Common myeloid progenitor, CD34-positive (primary cell): ENCODE results near the gene ZNF710.

Experiments used
- CTCF ChIA-PET: fragments of 350-600 bp; sonication (Branson Sonifier 250); formaldehyde crosslinking; loops from one replicate; lab custom pipeline; 2021; ENCODE audit warnings: antibody characterized with exemption; lab: Charles Lee
- POLR2A ChIA-PET: fragments of 350-600 bp; sonication (Branson Sonifier 250); formaldehyde crosslinking; loops from one replicate; lab custom pipeline; 2021; ENCODE audit warnings: antibody characterized with exemption; lab: Charles Lee
- DNase-seq, 3 donors: peaks; one replicate each; pipeline versions ENCODE4 v3.0.0 to v3.0.0-alpha.2; 2013
- H3K27ac ChIP-seq, 2 experiments: 1 replicate in 1 of 2; 2 replicates in 1 of 2; pipeline ENCODE4 v1.7.0; 2013; ENCODE audit warnings: inconsistent platforms in 2 of 2, low read length in 2 of 2, mild to moderate bottlenecking in 2 of 2, low read depth in 1 of 2, moderate library complexity in 1 of 2; ENCODE audit not compliant: severe bottlenecking in 2 of 2, insufficient read depth in 1 of 2, poor library complexity in 1 of 2
- H3K27me3 ChIP-seq, 5 experiments: replicated peaks in 2 of 5; 1 replicate in 3 of 5; 2 replicates in 2 of 5; pipeline versions ENCODE4 v1.6.1 to v1.7.0; 2013; ENCODE audit warnings: low read length in 4 of 5, mild to moderate bottlenecking in 2 of 5, moderate library complexity in 2 of 5, inconsistent platforms in 1 of 5; ENCODE audit not compliant: insufficient read depth in 5 of 5, control insufficient read depth in 4 of 5
- H3K36me3 ChIP-seq, 4 experiments: 1 replicate in 2 of 4; 2 replicates in 2 of 4; pipeline versions ENCODE4 v1.6.1 to v1.7.0; 2013; ENCODE audit warnings: low read length in 3 of 4, control low read depth in 1 of 4, mild to moderate bottlenecking in 1 of 4; ENCODE audit not compliant: control insufficient read depth in 4 of 4, insufficient read depth in 4 of 4
- H3K4me1 ChIP-seq, 4 experiments: 1 replicate in 3 of 4; 2 replicates in 1 of 4; pipeline versions ENCODE4 v1.6.1 to v1.7.1; 2013; ENCODE audit warnings: low read length in 3 of 4, mild to moderate bottlenecking in 3 of 4, control low read depth in 1 of 4, inconsistent platforms in 1 of 4, moderate library complexity in 1 of 4; ENCODE audit not compliant: control insufficient read depth in 4 of 4, insufficient read depth in 4 of 4; ENCODE audit errors: control extremely low read depth in 1 of 4
- H3K4me3 ChIP-seq, 7 experiments: 1 replicate in 4 of 7; 2 replicates in 3 of 7; pipeline versions ENCODE4 v1.5.1 to v1.7.0; 2013; ENCODE audit warnings: mild to moderate bottlenecking in 7 of 7, low read length in 6 of 7, moderate library complexity in 6 of 7, inconsistent platforms in 2 of 7, low read depth in 2 of 7, control low read depth in 1 of 7; ENCODE audit not compliant: insufficient read depth in 4 of 7, control insufficient read depth in 1 of 7; ENCODE audit errors: extremely low read depth in 1 of 7
- H3K9me3 ChIP-seq, 5 experiments: 1 replicate in 4 of 5; 2 replicates in 1 of 5; pipeline versions ENCODE4 v1.6.1 to v1.7.1; 2013; ENCODE audit warnings: low read length in 4 of 5, mild to moderate bottlenecking in 2 of 5, inconsistent platforms in 1 of 5, low read depth in 1 of 5, moderate library complexity in 1 of 5; ENCODE audit not compliant: control insufficient read depth in 4 of 5, insufficient read depth in 2 of 5; ENCODE audit errors: control extremely low read depth in 1 of 5
- WGBS: methylation state at CpG from one replicate; pipeline ENCODE4 v1.1.5; 2013; ENCODE audit not compliant: insufficient coverage; 5-methylcytosine and 5-hydroxymethylcytosine counted together

The ZNF710 gene

GRCh38 chr15:90084876-90085423 lies 83.8 kb downstream of the ZNF710 start:
- Histone ChIP-seq H3K27ac (peak overlapping the region in 1 of 2 experiments; percentile 60), H3K4me1 (peaks cover 0 to 23% (median 10%) of the 10 kb centered on the region in 4 experiments), H3K36me3 (peaks cover 9 to 89% (median 60%) of the 10 kb centered on the region in 4 experiments), H3K27me3 (no peaks in the 10 kb centered on the region), H3K4me3 (no peak overlapping the region), H3K9me3 (no peaks in the 10 kb centered on the region)
- no peak for DNase-seq
- POLR2A ChIA-PET: interaction anchor here (0.6 to 0.7 kb wide), 2 partner anchors 12 to 49 kb away, joined by 3 to 4 read pairs; no protein-coding TSS in a partner anchor
- CTCF ChIA-PET: interaction anchor here (0.6 to 4.7 kb wide), 17 partner anchors 9 to 324 kb away, joined by 3 to 23 read pairs (median 3); partner anchors contain the start of gene IDH2
- WGBS: 96% methylated on average over 16 of the region's 18 CpGs

- peaks cover 0 to 23% (median 10%) of the 10 kb centered on the region in 4 experiments for H3K4me1 ChIP-seq
- CTCF ChIA-PET: interaction anchor here (0.7 to 4.7 kb wide), 13 partner anchors 9 to 325 kb away, joined by 3 to 23 read pairs (median 3); partner anchors contain the start of gene IDH2
- no peak for DNase-seq
- H3K4me3 ChIP-seq: no peak overlapping the region
- no peaks in the 10 kb centered on the region for H3K9me3 ChIP-seq
- POLR2A ChIA-PET: no interaction called here
- H3K27ac ChIP-seq: peak overlapping the region in 1 of 2 experiments; percentile 60
- WGBS: 89% methylated on average over 2 of the region's 3 CpGs
- H3K27me3 ChIP-seq: no peaks in the 10 kb centered on the region
- peaks cover 9 to 89% (median 60%) of the 10 kb centered on the region in 4 experiments for H3K36me3 ChIP-seq
Measured at GRCh38 chr15:90085565-90085964, 84.4 kb downstream of the ZNF710 start.

- no peak overlapping the region for H3K4me3 ChIP-seq
- H3K9me3 ChIP-seq: no peaks in the 10 kb centered on the region
- ChIA-PET POLR2A (no interaction called here), CTCF (interaction anchor here (0.6 to 4.7 kb wide), 10 partner anchors 11 to 210 kb away, joined by 3 to 23 read pairs (median 3); partner anchors contain the start of gene IDH2)
- peaks cover 15 to 89% (median 60%) of the 10 kb centered on the region in 4 experiments for H3K36me3 ChIP-seq
- DNase-seq: peak; percentile 55 to 73 (median 67)
- 100% methylated on average over 7 of the region's 7 CpGs for WGBS
- H3K27ac ChIP-seq: no peak overlapping the region
- H3K4me1 ChIP-seq: peaks cover 0 to 23% (median 10%) of the 10 kb centered on the region in 4 experiments
- no peaks in the 10 kb centered on the region for H3K27me3 ChIP-seq
Measured at GRCh38 chr15:90086868-90087268, 85.7 kb downstream of the ZNF710 start.

- Histone ChIP-seq H3K27ac (no peak overlapping the region), H3K9me3 (no peaks in the 10 kb centered on the region), H3K27me3 (no peaks in the 10 kb centered on the region), H3K36me3 (peaks cover 15 to 82% (median 61%) of the 10 kb centered on the region in 4 experiments), H3K4me3 (no peak overlapping the region), H3K4me1 (peaks cover 0 to 17% (median 3%) of the 10 kb centered on the region in 4 experiments)
- ChIA-PET POLR2A (interaction anchor here (1.5 kb wide), 1 partner anchor 15 kb away, joined by 3 read pairs; the partner anchor contains the start of gene IDH2), CTCF (interaction anchor here (0.6 to 4.7 kb wide), 9 partner anchors 12 to 211 kb away, joined by 3 to 23 read pairs (median 3); partner anchors contain the start of gene IDH2)
- peak; percentile 68 to 81 (median 74) for DNase-seq
- 94% methylated on average over 17 of the region's 20 CpGs for WGBS
Measured at GRCh38 chr15:90087454-90088154, 86.5 kb downstream of the ZNF710 start.

- 100% methylated on average over 9 of the region's 11 CpGs for WGBS
- H3K36me3 ChIP-seq: peaks cover 13 to 65% (median 42%) of the 10 kb centered on the region in 4 experiments
- no peak for DNase-seq
- H3K4me3 ChIP-seq: no peak overlapping the region
- no peaks in the 10 kb centered on the region for H3K9me3 ChIP-seq
- CTCF ChIA-PET: interaction anchor here (0.8 to 3.0 kb wide), 4 partner anchors 13 to 192 kb away, joined by 3 to 8 read pairs (median 4); no protein-coding TSS in a partner anchor
- no peaks in the 10 kb centered on the region for H3K4me1 ChIP-seq
- POLR2A ChIA-PET: no interaction called here
- no peak overlapping the region for H3K27ac ChIP-seq
- no peaks in the 10 kb centered on the region for H3K27me3 ChIP-seq
Measured at GRCh38 chr15:90090226-90090848, 89.2 kb downstream of the ZNF710 start.

GRCh38 chr15:90091156-90091931 lies 90.2 kb downstream of the ZNF710 start:
- DNase-seq: no peak
- 90% methylated on average over 14 of the region's 17 CpGs for WGBS
- no peaks in the 10 kb centered on the region for H3K4me1 ChIP-seq
- ChIA-PET POLR2A (no interaction called here), CTCF (interaction anchor here (0.7 to 3.0 kb wide), 7 partner anchors 12 to 193 kb away, joined by 3 to 8 read pairs (median 3); no protein-coding TSS in a partner anchor)
- H3K36me3 ChIP-seq: peaks cover 13 to 55% (median 38%) of the 10 kb centered on the region in 4 experiments
- H3K4me3 ChIP-seq: no peak overlapping the region
- no peak overlapping the region for H3K27ac ChIP-seq
- no peaks in the 10 kb centered on the region for H3K9me3 ChIP-seq
- H3K27me3 ChIP-seq: no peaks in the 10 kb centered on the region
